ENCODE measurements around the gene ANKDD1A. TPM values are rescaled to one million over a fixed set of nuclear protein-coding genes. Genes with fewer than 3 reads are reported as not detected.

Gene ANKDD1A
- total and polyA plus RNA-seq, 8 donors = 3.4 to 13.5 (median 10.9) TPM

DNA sequence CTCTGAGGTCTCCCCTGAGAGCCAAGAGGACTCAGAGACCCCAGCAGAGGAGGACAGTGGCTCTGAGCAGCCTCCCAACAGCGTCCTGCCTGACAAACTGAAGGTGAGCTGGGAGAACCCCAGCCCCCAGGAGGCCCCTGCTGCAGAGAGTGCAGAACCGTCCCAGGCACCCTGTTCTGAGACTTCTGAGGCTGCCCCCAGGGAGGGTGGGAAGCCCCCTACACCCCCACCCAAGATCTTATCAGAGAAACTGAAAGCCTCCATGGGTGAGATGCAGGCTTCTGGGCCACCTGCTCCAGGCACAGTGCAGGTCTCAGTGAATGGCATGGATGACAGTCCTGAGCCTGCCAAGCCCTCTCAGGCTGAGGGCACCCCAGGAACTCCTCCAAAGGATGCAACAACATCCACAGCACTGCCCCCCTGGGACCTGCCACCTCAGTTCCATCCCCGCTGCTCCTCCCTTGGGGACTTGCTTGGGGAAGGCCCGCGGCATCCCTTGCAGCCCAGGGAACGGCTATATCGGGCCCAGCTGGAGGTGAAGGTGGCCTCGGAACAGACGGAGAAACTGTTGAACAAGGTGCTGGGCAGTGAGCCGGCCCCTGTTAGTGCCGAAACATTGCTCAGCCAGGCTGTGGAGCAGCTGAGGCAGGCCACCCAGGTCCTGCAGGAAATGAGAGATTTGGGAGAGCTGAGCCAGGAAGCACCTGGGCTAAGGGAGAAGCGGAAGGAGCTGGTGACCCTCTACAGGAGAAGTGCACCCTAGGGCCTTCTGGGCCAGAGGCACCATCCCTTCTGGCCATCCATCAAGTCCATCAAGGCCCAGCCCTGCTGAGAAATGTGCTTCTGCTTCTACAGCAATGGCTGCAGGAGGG is 46.3 kb upstream of the ANKDD1A start:
- ATAC-seq (no peak), DNase-seq (no peak)
- Histone ChIP-seq H3K9me3 (no peaks in the 10 kb centered on the region), H3K4me1 (peaks cover 0 to 82% of the 10 kb centered on the region in 2 donors), H3K27me3 (no peaks in the 10 kb centered on the region), H3K27ac (peak overlapping the region in 1 of 2 donors; percentile 45), H3K36me3 (peaks cover 0 to 82% of the 10 kb centered on the region in 2 donors), H3K4me3 (no peak overlapping the region)
- intact Hi-C loops (cut with DNase I) = no loop called here
- TF ChIP-seq, protein P1, sequence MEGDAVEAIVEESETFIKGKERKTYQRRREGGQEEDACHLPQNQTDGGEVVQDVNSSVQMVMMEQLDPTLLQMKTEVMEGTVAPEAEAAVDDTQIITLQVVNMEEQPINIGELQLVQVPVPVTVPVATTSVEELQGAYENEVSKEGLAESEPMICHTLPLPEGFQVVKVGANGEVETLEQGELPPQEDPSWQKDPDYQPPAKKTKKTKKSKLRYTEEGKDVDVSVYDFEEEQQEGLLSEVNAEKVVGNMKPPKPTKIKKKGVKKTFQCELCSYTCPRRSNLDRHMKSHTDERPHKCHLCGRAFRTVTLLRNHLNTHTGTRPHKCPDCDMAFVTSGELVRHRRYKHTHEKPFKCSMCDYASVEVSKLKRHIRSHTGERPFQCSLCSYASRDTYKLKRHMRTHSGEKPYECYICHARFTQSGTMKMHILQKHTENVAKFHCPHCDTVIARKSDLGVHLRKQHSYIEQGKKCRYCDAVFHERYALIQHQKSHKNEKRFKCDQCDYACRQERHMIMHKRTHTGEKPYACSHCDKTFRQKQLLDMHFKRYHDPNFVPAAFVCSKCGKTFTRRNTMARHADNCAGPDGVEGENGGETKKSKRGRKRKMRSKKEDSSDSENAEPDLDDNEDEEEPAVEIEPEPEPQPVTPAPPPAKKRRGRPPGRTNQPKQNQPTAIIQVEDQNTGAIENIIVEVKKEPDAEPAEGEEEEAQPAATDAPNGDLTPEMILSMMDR (IDR thresholded peaks at IDR 0.05) = no peak

GRCh38 chr15:64865998-64866520 is 45.6 kb upstream of the ANKDD1A start:
- intact Hi-C loops (cut with DNase I) = no loop called here
- DNase-seq = no peak
- H3K27me3 ChIP-seq = no peaks in the 10 kb centered on the region
- H3K9me3 ChIP-seq = no peaks in the 10 kb centered on the region
- H3K4me1 ChIP-seq = peaks cover 0 to 80% of the 10 kb centered on the region in 2 donors
- peak; percentile 6 for ATAC-seq
- H3K27ac ChIP-seq = peak overlapping the region in 1 of 2 donors; percentile 37
- TF ChIP-seq, protein P1 (IDR thresholded peaks at IDR 0.05) = no peak
- no peak overlapping the region for H3K4me3 ChIP-seq
- peaks cover 0 to 75% of the 10 kb centered on the region in 2 donors for H3K36me3 ChIP-seq

- Histone ChIP-seq H3K4me3 (no peak overlapping the region), H3K4me1 (peaks cover 14 to 92% of the 10 kb centered on the region in 2 donors), H3K36me3 (peaks cover 0 to 45% of the 10 kb centered on the region in 2 donors), H3K27ac (peak overlapping the region in 1 of 2 donors; percentile 79), H3K27me3 (no peaks in the 10 kb centered on the region), H3K9me3 (no peaks in the 10 kb centered on the region)
- TF ChIP-seq, protein P1 (IDR thresholded peaks at IDR 0.05) = no peak
- no peak for ATAC-seq
- DNase-seq = no peak
- intact Hi-C loops (cut with DNase I) = no loop called here
These were observed 42.2 kb upstream of the ANKDD1A start for GRCh38 chr15:64869501-64869900.

- H3K4me1 ChIP-seq = peaks cover 14 to 91% of the 10 kb centered on the region in 2 donors
- no peaks in the 10 kb centered on the region for H3K9me3 ChIP-seq
- intact Hi-C loops (cut with DNase I) = no loop called here
- H3K27me3 ChIP-seq = no peaks in the 10 kb centered on the region
- H3K27ac ChIP-seq = peak overlapping the region; percentile 33 to 79
- no peak for ATAC-seq
- no peak overlapping the region for H3K4me3 ChIP-seq
- H3K36me3 ChIP-seq = peaks cover 0 to 37% of the 10 kb centered on the region in 2 donors
- no peak for DNase-seq
- TF ChIP-seq, protein P1 (IDR thresholded peaks at IDR 0.05) = no peak
These were observed 41.3 kb upstream of the ANKDD1A start for GRCh38 chr15:64870353-64870752.

DNA sequence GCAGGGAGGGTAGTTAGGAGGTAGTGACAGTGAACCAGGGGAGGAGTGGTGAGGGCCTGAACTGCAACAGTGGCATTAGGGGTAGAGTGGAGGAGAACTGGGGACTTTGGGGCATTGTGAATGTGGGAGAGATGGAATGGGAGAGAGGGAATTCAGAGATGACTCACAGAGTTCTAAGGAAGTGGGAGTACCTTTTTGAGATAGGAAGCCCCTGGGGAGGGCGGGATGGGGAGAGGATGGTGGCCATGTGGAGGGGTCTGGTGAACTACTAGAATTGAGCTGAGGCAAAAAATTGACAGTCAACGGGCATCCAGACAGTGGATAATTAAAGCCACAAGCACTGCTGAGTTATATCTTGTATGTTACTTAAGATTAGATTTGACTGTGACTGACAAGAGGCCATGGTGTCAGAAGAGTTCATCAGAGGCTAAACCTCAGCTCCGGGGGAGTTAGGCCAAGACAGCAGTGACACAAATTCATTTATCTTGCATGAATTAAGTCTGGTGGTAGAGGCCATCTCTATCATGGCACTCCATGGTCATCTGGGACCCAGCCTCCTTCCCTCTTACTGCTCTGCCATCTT is 36.0 kb upstream of the ANKDD1A start:
- Histone ChIP-seq H3K27me3 (no peaks in the 10 kb centered on the region), H3K27ac (peak overlapping the region in 1 of 2 donors; percentile 81), H3K36me3 (no peaks in the 10 kb centered on the region), H3K4me3 (no peak overlapping the region), H3K9me3 (no peaks in the 10 kb centered on the region), H3K4me1 (peaks cover 28 to 91% of the 10 kb centered on the region in 2 donors)
- intact Hi-C loops (cut with DNase I) = no loop called here
- TF ChIP-seq, protein P1 (IDR thresholded peaks at IDR 0.05) = no peak
- ATAC-seq (no peak), DNase-seq (no peak)
